Stimulated activated memory B cell treated with anti-CD40 and anti-IgM and Interleukin-4, amounts not matched to agents 10 μg/mL and 1 μg/mL and 100 μg/mL, for 72 hours (primary cell): ENCODE measurements around the gene COASY.
"Not testable (repeated sequence)": the region's sequence is repeated elsewhere in the genome, so short reads cannot be mapped to it uniquely, and the experiment has no call there.

Experiments used
- ATAC-seq: fragments of 150-1000 bp; cut with Tn5 transposase; 2 replicates; pipeline ENCODE4 v1.10.0; 2021
- H3K27ac Mint-ChIP-seq: one replicate; pipeline ENCODE4 v1.8.0; 2022; ENCODE audit warnings: mild to moderate bottlenecking, mixed read lengths
- H3K27me3 Mint-ChIP-seq: one replicate; pipeline ENCODE4 v1.8.0; 2022; ENCODE audit warnings: mixed read lengths
- H3K36me3 Mint-ChIP-seq: one replicate; pipeline ENCODE4 v1.8.0; 2022; ENCODE audit warnings: mixed read lengths
- H3K4me1 Mint-ChIP-seq: one replicate; pipeline ENCODE4 v1.8.0; 2022; ENCODE audit warnings: mixed read lengths
- H3K4me3 Mint-ChIP-seq: one replicate; pipeline ENCODE4 v1.8.0; 2022; ENCODE audit warnings: mild to moderate bottlenecking, moderate library complexity, mixed read lengths
- H3K9me3 Mint-ChIP-seq: one replicate; pipeline ENCODE4 v1.8.0; 2022; ENCODE audit warnings: mixed read lengths

The COASY gene

GRCh38 chr17:42541041-42541833, 20.7 kb upstream of the COASY start:
- H3K27ac Mint-ChIP-seq: peak overlapping the region; percentile 14
- no peaks in the 10 kb centered on the region for H3K27me3 Mint-ChIP-seq
- H3K4me1 Mint-ChIP-seq: peaks cover 21% of the 10 kb centered on the region
- peaks cover 40% of the 10 kb centered on the region for H3K36me3 Mint-ChIP-seq
- no peaks in the 10 kb centered on the region for H3K9me3 Mint-ChIP-seq
- no peak for ATAC-seq
- no peak overlapping the region for H3K4me3 Mint-ChIP-seq

- no peaks in the 10 kb centered on the region for H3K27me3 Mint-ChIP-seq
- no peak for ATAC-seq
- peaks cover 9% of the 10 kb centered on the region for H3K4me1 Mint-ChIP-seq
- H3K4me3 Mint-ChIP-seq: no peak overlapping the region
- no peaks in the 10 kb centered on the region for H3K9me3 Mint-ChIP-seq
- no peak overlapping the region for H3K27ac Mint-ChIP-seq
- H3K36me3 Mint-ChIP-seq: peaks cover 34% of the 10 kb centered on the region
These were observed 18.5 kb upstream of the COASY start for GRCh38 chr17:42543190-42544079.

GRCh38 chr17:42544874-42545283, 17.1 kb upstream of the COASY start:
- Mint-ChIP-seq H3K4me1 (peaks cover 19% of the 10 kb centered on the region), H3K27ac (no peak overlapping the region), H3K27me3 (no peaks in the 10 kb centered on the region), H3K36me3 (peaks cover 26% of the 10 kb centered on the region), H3K4me3 (no peak overlapping the region), H3K9me3 (no peaks in the 10 kb centered on the region)
- ATAC-seq: no peak

GRCh38 chr17:42545755-42546505, 16.0 kb upstream of the COASY start:
- not testable (repeated sequence) for H3K4me3 Mint-ChIP-seq, ATAC-seq, H3K27me3 Mint-ChIP-seq, H3K9me3 Mint-ChIP-seq, H3K27ac Mint-ChIP-seq
- Mint-ChIP-seq H3K4me1 (peaks cover 23% of the 10 kb centered on the region), H3K36me3 (peaks cover 15% of the 10 kb centered on the region)

GRCh38 chr17:42547001-42547461, 14.9 kb upstream of the COASY start:
- Mint-ChIP-seq H3K9me3 (no peaks in the 10 kb centered on the region), H3K27me3 (no peaks in the 10 kb centered on the region), H3K27ac (peak overlapping the region; percentile 63), H3K4me1 (peaks cover 30% of the 10 kb centered on the region), H3K4me3 (peak overlapping the region; percentile 33), H3K36me3 (peaks cover 9% of the 10 kb centered on the region)
- no peak for ATAC-seq

- Mint-ChIP-seq H3K27ac (no peak overlapping the region), H3K9me3 (no peaks in the 10 kb centered on the region), H3K27me3 (no peaks in the 10 kb centered on the region), H3K4me1 (peaks cover 33% of the 10 kb centered on the region), H3K36me3 (peaks cover 8% of the 10 kb centered on the region), H3K4me3 (peak overlapping the region; percentile 45)
- ATAC-seq: no peak
These were observed 14.3 kb upstream of the COASY start for GRCh38 chr17:42547698-42548069.

GRCh38 chr17:42548070-42548837, 13.7 kb upstream of the COASY start:
- Mint-ChIP-seq H3K36me3 (peaks cover 2% of the 10 kb centered on the region), H3K27ac (no peak overlapping the region), H3K4me1 (peaks cover 38% of the 10 kb centered on the region), H3K4me3 (peak overlapping the region; percentile 45), H3K27me3 (no peaks in the 10 kb centered on the region), H3K9me3 (no peaks in the 10 kb centered on the region)
- peak; percentile 94 for ATAC-seq

- no peaks in the 10 kb centered on the region for H3K27me3 Mint-ChIP-seq
- ATAC-seq: no peak
- H3K36me3 Mint-ChIP-seq: no peaks in the 10 kb centered on the region
- H3K9me3 Mint-ChIP-seq: no peaks in the 10 kb centered on the region
- peaks cover 47% of the 10 kb centered on the region for H3K4me1 Mint-ChIP-seq
- peak overlapping the region; percentile 45 for H3K4me3 Mint-ChIP-seq
- no peak overlapping the region for H3K27ac Mint-ChIP-seq
These were observed 12.8 kb upstream of the COASY start for GRCh38 chr17:42548993-42549755.

- H3K27ac Mint-ChIP-seq: peak within 1 kb of the TSS; percentile 98
- H3K27me3 Mint-ChIP-seq, ATAC-seq, H3K36me3 Mint-ChIP-seq, H3K9me3 Mint-ChIP-seq: not testable (repeated sequence)
- H3K4me1 Mint-ChIP-seq: peaks cover 54% of the 10 kb centered on the region
- peak within 1 kb of the TSS; percentile 99 for H3K4me3 Mint-ChIP-seq
These were observed 9.2 kb upstream of the COASY start, which contains the start of gene HSD17B1 for GRCh38 chr17:42552736-42553135. Gene HSD17B1, plus strand, starts transcription at chr17:42552923. Its CDS starts 11 bp downstream, at chr17:42552934.

GRCh38 chr17:42553161-42553818, 8.7 kb upstream of the COASY start:
- Mint-ChIP-seq H3K4me1 (peaks cover 53% of the 10 kb centered on the region), H3K27me3 (no peaks in the 10 kb centered on the region), H3K4me3 (peak overlapping the region; percentile 99), H3K36me3 (no peaks in the 10 kb centered on the region), H3K27ac (peak overlapping the region; percentile 98), H3K9me3 (no peaks in the 10 kb centered on the region)
- ATAC-seq: no peak

GRCh38 chr17:42553866-42554249, 8.1 kb upstream of the COASY start:
- Mint-ChIP-seq H3K27me3 (no peaks in the 10 kb centered on the region), H3K27ac (peak overlapping the region; percentile 98), H3K36me3 (no peaks in the 10 kb centered on the region), H3K4me1 (peaks cover 50% of the 10 kb centered on the region), H3K4me3 (peak overlapping the region; percentile 99), H3K9me3 (no peaks in the 10 kb centered on the region)
- ATAC-seq: no peak

- no peaks in the 10 kb centered on the region for H3K36me3 Mint-ChIP-seq
- no peaks in the 10 kb centered on the region for H3K9me3 Mint-ChIP-seq
- H3K4me1 Mint-ChIP-seq: peaks cover 45% of the 10 kb centered on the region
- H3K4me3 Mint-ChIP-seq: peak overlapping the region; percentile 99
- ATAC-seq: peak; percentile 96
- no peaks in the 10 kb centered on the region for H3K27me3 Mint-ChIP-seq
- peak overlapping the region; percentile 98 for H3K27ac Mint-ChIP-seq
These were observed 7.5 kb upstream of the COASY start for GRCh38 chr17:42554250-42555121.
